ENCODE data around the gene CCL22. TPM values are rescaled to one million over a fixed set of nuclear protein-coding genes. Genes with fewer than 3 reads are reported as not detected.

The CCL22 gene
- total and polyA plus RNA-seq, 2 donors (not counting 3 experiments of a cell fraction or from before 2014, with no cell fraction given): not detected

GRCh38 chr16:57406881-57407280, 48.3 kb downstream of the CCL22 start:
- ChIA-PET CTCF (interaction anchor here (1.0 kb wide), 1 partner anchor 10 kb away, joined by 4 read pairs; no protein-coding TSS in a partner anchor), POLR2A (no interaction called here)
- no TSS peak for BruUV-seq (replicated peaks)
- Histone ChIP-seq H3K9me3 (replicated peaks; ENCODE audit: control insufficient read depth, insufficient read depth, low read length) (no peaks in the 10 kb centered on the region), H3K4me3 (replicated peaks in 1 of 3; ENCODE audit: insufficient read depth in 1 of 3, low read depth in 1 of 3, low read length in 3 of 3) (no peak overlapping the region), H3K9me1 (replicated peaks; ENCODE audit: control insufficient read depth, extremely low read depth, insufficient read depth, low read length) (no peaks in the 10 kb centered on the region), H4K20me1 (replicated peaks; ENCODE audit: control insufficient read depth, extremely low read depth, insufficient read depth, low read length) (no peaks in the 10 kb centered on the region), H3K4me2 (ENCODE audit: insufficient read depth, low read length) (no peak overlapping the region), H3K9ac (replicated peaks; ENCODE audit: extremely low read depth, insufficient read depth, low read length) (no peak overlapping the region), H3K36me3 (ENCODE audit: control insufficient read depth in 2 of 2, extremely low read depth in 1 of 2, insufficient read depth in 2 of 2, low read length in 2 of 2) (no peaks in the 10 kb centered on the region), H3K4me1 (ENCODE audit: control insufficient read depth, extremely low read depth, insufficient read depth, low read length) (peaks cover 10% of the 10 kb centered on the region), H3K27me3 (ENCODE audit: control insufficient read depth in 2 of 2, insufficient read depth in 2 of 2, low read length in 2 of 2) (peaks cover 0 to 3% of the 10 kb centered on the region in 2 experiments), H3K79me2 (ENCODE audit: control insufficient read depth, insufficient read depth, low read length) (no peaks in the 10 kb centered on the region), H2AFZ (ENCODE audit: low read depth, low read length) (no peak overlapping the region), H3K27ac (ENCODE audit: insufficient read depth, low read depth, low read length) (no peak overlapping the region)
- intact Hi-C loops (cut with micrococcal nuclease): no loop called here
- dilution Hi-C loops (cut with MboI; ENCODE audit: extremely low pct_ligation_motif_present, low sequenced_read_pairs): loop anchor here (25.0 kb wide), 1 partner anchor 95 kb away; no protein-coding TSS in a partner anchor
- FAIRE-seq: no peak
- no peak for TF ChIP-seq JUN (IDR thresholded peaks at IDR 0.05; ENCODE audit: borderline replicate concordance, insufficient read depth, insufficient read length, low read depth)
- no peak for TF ChIP-seq POLR2A (IDR thresholded peaks at IDR 0.05; ENCODE audit: low read depth, low read length)
- no peak for TF ChIP-seq CTCF (IDR thresholded peaks at IDR 0.05; ENCODE audit: extremely low read depth in 1 of 2, insufficient read depth in 1 of 2, low read depth in 1 of 2, low read length in 2 of 2)
- TF ChIP-seq FOS (IDR thresholded peaks at IDR 0.05; ENCODE audit: borderline replicate concordance, insufficient read depth, low read length): no peak
- no peak for TF ChIP-seq MYC (IDR thresholded peaks at IDR 0.05; ENCODE audit: low read depth, low read length)
- TF ChIP-seq GATA2 (IDR thresholded peaks at IDR 0.05; ENCODE audit: insufficient read depth, insufficient read length, low read depth, low read length): no peak
- no peak for TF ChIP-seq MAX (IDR thresholded peaks at IDR 0.05; ENCODE audit: insufficient read depth, insufficient read length)
- no peak for TF ChIP-seq POLR2AphosphoS5 (IDR thresholded peaks at IDR 0.05; ENCODE audit: insufficient read depth, low read depth, low read length)
- TF ChIP-seq EZH2 (IDR thresholded peaks at IDR 0.05; ENCODE audit: borderline replicate concordance, low read depth, low read length, severe bottlenecking): no peak
- DNase-seq (ENCODE audit: low read depth, low spot score): no peak
